GM23338 (cell line): ENCODE results near the gene RPS19. TPM values are rescaled to one million over a fixed set of nuclear protein-coding genes. Genes with fewer than 3 reads are reported as not detected.

Experiments
- ATAC-seq: fragments of 200-7000 bp; cut with Tn5 transposase; 3 replicates; pipeline ENCODE4 v1.9.1; 2020
- DNase-seq: peaks from one replicate; pipeline ENCODE4 v3.0.0-alpha.2; 2015; ENCODE audit warnings: low spot score
- H2AFZ ChIP-seq: fragments of 200-600 bp; sonication (generic); 2 replicates; pipeline ENCODE4 v1.8.0; 2016; ENCODE audit warnings: antibody characterized with exemption, mild to moderate bottlenecking, moderate library complexity
- H3F3A ChIP-seq: fragments of 200-600 bp; sonication (generic); replicated peaks from 2 replicates; pipeline ENCODE4 v1.8.0; 2017; ENCODE audit warnings: antibody characterized with exemption, mixed run types, low read depth
- H3K27ac ChIP-seq: fragments of 200-600 bp; sonication (generic); 2 replicates; pipeline ENCODE4 v1.6.1; 2016; ENCODE audit warnings: low read depth
- H3K27me3 ChIP-seq: fragments of 200-600 bp; sonication (generic); 2 replicates; pipeline ENCODE4 v1.8.0; 2016; ENCODE audit warnings: mild to moderate bottlenecking, mixed run types, moderate library complexity; ENCODE audit not compliant: insufficient read depth
- H3K36me3 ChIP-seq: fragments of 200-600 bp; sonication (generic); 2 replicates; pipeline ENCODE4 v1.8.0; 2016; ENCODE audit warnings: mild to moderate bottlenecking; ENCODE audit not compliant: insufficient read depth
- H3K4me1 ChIP-seq: fragments of 200-600 bp; sonication (generic); 2 replicates; pipeline ENCODE4 v1.8.0; 2016; ENCODE audit warnings: mild to moderate bottlenecking, moderate library complexity; ENCODE audit not compliant: insufficient read depth
- H3K4me2 ChIP-seq: fragments of 200-600 bp; sonication (generic); 2 replicates; pipeline ENCODE4 v1.7.1; 2017; ENCODE audit warnings: mixed run types
- H3K4me3 ChIP-seq: fragments of 200-600 bp; sonication (generic); 2 replicates; pipeline ENCODE4 v1.6.1; 2016; ENCODE audit warnings: mixed run types
- H3K79me2 ChIP-seq: fragments of 200-600 bp; sonication (generic); replicated peaks from 2 replicates; pipeline ENCODE4 v1.8.0; 2017; ENCODE audit warnings: mild to moderate bottlenecking; ENCODE audit not compliant: insufficient read depth
- H3K9me2 ChIP-seq: fragments of 200-600 bp; sonication (generic); 2 replicates; pipeline ENCODE4 v1.8.0; 2017; ENCODE audit not compliant: insufficient read depth
- H4K20me1 ChIP-seq: fragments of 200-600 bp; sonication (generic); replicated peaks from 2 replicates; pipeline ENCODE4 v1.8.0; 2017; ENCODE audit warnings: mild to moderate bottlenecking; ENCODE audit not compliant: insufficient read depth
- H3K27ac Mint-ChIP-seq: 2 replicates; pipeline ENCODE4 v1.8.0; 2020; ENCODE audit warnings: inconsistent platforms, mild to moderate bottlenecking, moderate library complexity, mixed read lengths
- H3K27me3 Mint-ChIP-seq: 3 replicates; pipeline ENCODE4 v1.8.0; 2022; ENCODE audit warnings: low read depth, mild to moderate bottlenecking, moderate library complexity, mixed read lengths, inconsistent platforms; ENCODE audit not compliant: insufficient read depth, poor library complexity
- H3K36me3 Mint-ChIP-seq: 3 replicates; pipeline ENCODE4 v1.8.0; 2021; ENCODE audit warnings: low read depth, mild to moderate bottlenecking, inconsistent platforms, moderate library complexity, mixed read lengths
- H3K4me1 Mint-ChIP-seq: 3 replicates; pipeline ENCODE4 v1.8.0; 2020; ENCODE audit warnings: mild to moderate bottlenecking, inconsistent platforms, mixed read lengths
- H3K4me3 Mint-ChIP-seq: 3 replicates; pipeline ENCODE4 v1.8.0; 2021; ENCODE audit warnings: moderate library complexity, mild to moderate bottlenecking, inconsistent platforms, mixed read lengths
- H3K9me3 Mint-ChIP-seq: 3 replicates; pipeline ENCODE4 v1.8.0; 2020; ENCODE audit warnings: moderate library complexity, mild to moderate bottlenecking, inconsistent platforms, mixed read lengths
- EZH2phosphoT487 ChIP-seq: fragments of 200-600 bp; sonication (generic); IDR thresholded peaks from one replicate; pipeline ENCODE4 v1.8.1; 2018; ENCODE audit warnings: antibody characterized with exemption; ENCODE audit not compliant: unreplicated experiment
- NANOG ChIP-seq: IDR thresholded peaks from 2 replicates; pipeline ENCODE4 v1.6.1; 2016; ENCODE audit warnings: antibody characterized with exemption, borderline replicate concordance
- POLR2AphosphoS5 ChIP-seq: IDR thresholded peaks from 2 replicates; pipeline ENCODE4 v1.6.1; 2016; ENCODE audit warnings: antibody characterized with exemption, low read depth
- ZNF114 ChIP-seq: fragments of 250-450 bp; sonication (Bioruptor Pico); IDR thresholded peaks from 2 replicates; pipeline ENCODE4 v1.5.0; 2020; ENCODE audit warnings: mild to moderate bottlenecking, moderate library complexity
- ZNF331 ChIP-seq: fragments of 250-450 bp; sonication (Bioruptor Pico); IDR thresholded peaks from 2 replicates; pipeline ENCODE4 v1.5.0; 2020; ENCODE audit warnings: low read depth, mild to moderate bottlenecking, moderate library complexity
- polyA plus RNA-seq: library from polyadenylated mRNA; unstranded; fragments of >200 nt; fragmentation: Nextera tagmentation; extraction: Ambion mirVana; gene quantifications from 2 replicates; pipeline ENCODE4 v1.2.1, GENCODE V29; 2016
- total RNA-seq: library from RNA; depleted of rRNA; stranded (reverse); fragments of >200 nt; shearing (Covaris generic); gene quantifications from 2 replicates; pipeline ENCODE4 v1.2.3, GENCODE V29; 2014
- TF ChIP-seq, protein P1 (sequence below): IDR thresholded peaks from 2 replicates; pipeline ENCODE4 v1.6.1; 2016; ENCODE audit warnings: antibody characterized with exemption
- TF ChIP-seq, protein P2 (sequence below), 2 experiments: fragments of 200-600 bp in 1 of 2; sonication (generic) in 1 of 2; conservative IDR thresholded peaks; 2 replicates each; pipeline versions ENCODE4 v1.5.1 to v1.6.1; 2016 to 2017; ENCODE audit warnings: antibody characterized with exemption in 2 of 2, low read depth in 2 of 2, mild to moderate bottlenecking in 2 of 2, moderate library complexity in 1 of 2
- TF ChIP-seq, protein P3 (sequence below): IDR thresholded peaks from one replicate; pipeline ENCODE4 v1.6.1; 2018; ENCODE audit warnings: antibody characterized with exemption; ENCODE audit not compliant: unreplicated experiment
- TF ChIP-seq, protein P4 (sequence below): fragments of 250-450 bp; sonication (Bioruptor Pico); IDR thresholded peaks from 2 replicates; pipeline ENCODE4 v1.5.0; 2020; ENCODE audit warnings: mild to moderate bottlenecking, moderate library complexity

The RPS19 gene
- total and polyA plus RNA-seq, 2 experiments from 2014 or later: 1,798 to 4,073 TPM

DNA sequence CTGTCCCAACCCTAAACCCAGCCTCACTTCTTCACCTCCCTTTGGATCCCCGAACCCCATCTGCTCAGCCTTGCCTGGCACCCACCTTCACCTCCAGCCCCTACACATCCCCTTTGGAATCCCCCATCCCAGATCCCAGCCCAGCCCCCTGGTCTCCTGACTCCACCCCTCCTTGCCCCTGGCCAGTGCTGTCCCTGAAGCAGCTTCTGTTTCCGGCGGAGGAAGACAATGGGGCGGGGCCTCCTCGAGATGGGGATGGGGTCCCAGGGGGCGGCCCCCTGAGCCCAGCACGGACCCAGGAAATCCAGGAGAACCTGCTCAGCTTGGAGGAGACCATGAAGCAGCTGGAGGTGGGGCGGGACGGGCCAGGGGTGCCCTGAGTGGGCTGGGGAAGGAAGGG is 46.2 kb downstream of the RPS19 start:
- TF ChIP-seq, protein P1, sequence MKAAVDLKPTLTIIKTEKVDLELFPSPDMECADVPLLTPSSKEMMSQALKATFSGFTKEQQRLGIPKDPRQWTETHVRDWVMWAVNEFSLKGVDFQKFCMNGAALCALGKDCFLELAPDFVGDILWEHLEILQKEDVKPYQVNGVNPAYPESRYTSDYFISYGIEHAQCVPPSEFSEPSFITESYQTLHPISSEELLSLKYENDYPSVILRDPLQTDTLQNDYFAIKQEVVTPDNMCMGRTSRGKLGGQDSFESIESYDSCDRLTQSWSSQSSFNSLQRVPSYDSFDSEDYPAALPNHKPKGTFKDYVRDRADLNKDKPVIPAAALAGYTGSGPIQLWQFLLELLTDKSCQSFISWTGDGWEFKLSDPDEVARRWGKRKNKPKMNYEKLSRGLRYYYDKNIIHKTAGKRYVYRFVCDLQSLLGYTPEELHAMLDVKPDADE: no peak
- TF ChIP-seq, protein P2, sequence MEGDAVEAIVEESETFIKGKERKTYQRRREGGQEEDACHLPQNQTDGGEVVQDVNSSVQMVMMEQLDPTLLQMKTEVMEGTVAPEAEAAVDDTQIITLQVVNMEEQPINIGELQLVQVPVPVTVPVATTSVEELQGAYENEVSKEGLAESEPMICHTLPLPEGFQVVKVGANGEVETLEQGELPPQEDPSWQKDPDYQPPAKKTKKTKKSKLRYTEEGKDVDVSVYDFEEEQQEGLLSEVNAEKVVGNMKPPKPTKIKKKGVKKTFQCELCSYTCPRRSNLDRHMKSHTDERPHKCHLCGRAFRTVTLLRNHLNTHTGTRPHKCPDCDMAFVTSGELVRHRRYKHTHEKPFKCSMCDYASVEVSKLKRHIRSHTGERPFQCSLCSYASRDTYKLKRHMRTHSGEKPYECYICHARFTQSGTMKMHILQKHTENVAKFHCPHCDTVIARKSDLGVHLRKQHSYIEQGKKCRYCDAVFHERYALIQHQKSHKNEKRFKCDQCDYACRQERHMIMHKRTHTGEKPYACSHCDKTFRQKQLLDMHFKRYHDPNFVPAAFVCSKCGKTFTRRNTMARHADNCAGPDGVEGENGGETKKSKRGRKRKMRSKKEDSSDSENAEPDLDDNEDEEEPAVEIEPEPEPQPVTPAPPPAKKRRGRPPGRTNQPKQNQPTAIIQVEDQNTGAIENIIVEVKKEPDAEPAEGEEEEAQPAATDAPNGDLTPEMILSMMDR (conservative IDR thresholded peaks at IDR 0.05; ENCODE audit: low read depth in 2 of 2): no peak
- TF ChIP-seq NANOG (no peak), POLR2AphosphoS5 (no peak), EZH2phosphoT487 (no peak), ZNF331 (CRISPR knock-in tag) (no peak), ZNF114 (CRISPR knock-in tag) (no peak)
- TF ChIP-seq, protein P3, sequence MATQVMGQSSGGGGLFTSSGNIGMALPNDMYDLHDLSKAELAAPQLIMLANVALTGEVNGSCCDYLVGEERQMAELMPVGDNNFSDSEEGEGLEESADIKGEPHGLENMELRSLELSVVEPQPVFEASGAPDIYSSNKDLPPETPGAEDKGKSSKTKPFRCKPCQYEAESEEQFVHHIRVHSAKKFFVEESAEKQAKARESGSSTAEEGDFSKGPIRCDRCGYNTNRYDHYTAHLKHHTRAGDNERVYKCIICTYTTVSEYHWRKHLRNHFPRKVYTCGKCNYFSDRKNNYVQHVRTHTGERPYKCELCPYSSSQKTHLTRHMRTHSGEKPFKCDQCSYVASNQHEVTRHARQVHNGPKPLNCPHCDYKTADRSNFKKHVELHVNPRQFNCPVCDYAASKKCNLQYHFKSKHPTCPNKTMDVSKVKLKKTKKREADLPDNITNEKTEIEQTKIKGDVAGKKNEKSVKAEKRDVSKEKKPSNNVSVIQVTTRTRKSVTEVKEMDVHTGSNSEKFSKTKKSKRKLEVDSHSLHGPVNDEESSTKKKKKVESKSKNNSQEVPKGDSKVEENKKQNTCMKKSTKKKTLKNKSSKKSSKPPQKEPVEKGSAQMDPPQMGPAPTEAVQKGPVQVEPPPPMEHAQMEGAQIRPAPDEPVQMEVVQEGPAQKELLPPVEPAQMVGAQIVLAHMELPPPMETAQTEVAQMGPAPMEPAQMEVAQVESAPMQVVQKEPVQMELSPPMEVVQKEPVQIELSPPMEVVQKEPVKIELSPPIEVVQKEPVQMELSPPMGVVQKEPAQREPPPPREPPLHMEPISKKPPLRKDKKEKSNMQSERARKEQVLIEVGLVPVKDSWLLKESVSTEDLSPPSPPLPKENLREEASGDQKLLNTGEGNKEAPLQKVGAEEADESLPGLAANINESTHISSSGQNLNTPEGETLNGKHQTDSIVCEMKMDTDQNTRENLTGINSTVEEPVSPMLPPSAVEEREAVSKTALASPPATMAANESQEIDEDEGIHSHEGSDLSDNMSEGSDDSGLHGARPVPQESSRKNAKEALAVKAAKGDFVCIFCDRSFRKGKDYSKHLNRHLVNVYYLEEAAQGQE: no peak
- TF ChIP-seq, protein P4, sequence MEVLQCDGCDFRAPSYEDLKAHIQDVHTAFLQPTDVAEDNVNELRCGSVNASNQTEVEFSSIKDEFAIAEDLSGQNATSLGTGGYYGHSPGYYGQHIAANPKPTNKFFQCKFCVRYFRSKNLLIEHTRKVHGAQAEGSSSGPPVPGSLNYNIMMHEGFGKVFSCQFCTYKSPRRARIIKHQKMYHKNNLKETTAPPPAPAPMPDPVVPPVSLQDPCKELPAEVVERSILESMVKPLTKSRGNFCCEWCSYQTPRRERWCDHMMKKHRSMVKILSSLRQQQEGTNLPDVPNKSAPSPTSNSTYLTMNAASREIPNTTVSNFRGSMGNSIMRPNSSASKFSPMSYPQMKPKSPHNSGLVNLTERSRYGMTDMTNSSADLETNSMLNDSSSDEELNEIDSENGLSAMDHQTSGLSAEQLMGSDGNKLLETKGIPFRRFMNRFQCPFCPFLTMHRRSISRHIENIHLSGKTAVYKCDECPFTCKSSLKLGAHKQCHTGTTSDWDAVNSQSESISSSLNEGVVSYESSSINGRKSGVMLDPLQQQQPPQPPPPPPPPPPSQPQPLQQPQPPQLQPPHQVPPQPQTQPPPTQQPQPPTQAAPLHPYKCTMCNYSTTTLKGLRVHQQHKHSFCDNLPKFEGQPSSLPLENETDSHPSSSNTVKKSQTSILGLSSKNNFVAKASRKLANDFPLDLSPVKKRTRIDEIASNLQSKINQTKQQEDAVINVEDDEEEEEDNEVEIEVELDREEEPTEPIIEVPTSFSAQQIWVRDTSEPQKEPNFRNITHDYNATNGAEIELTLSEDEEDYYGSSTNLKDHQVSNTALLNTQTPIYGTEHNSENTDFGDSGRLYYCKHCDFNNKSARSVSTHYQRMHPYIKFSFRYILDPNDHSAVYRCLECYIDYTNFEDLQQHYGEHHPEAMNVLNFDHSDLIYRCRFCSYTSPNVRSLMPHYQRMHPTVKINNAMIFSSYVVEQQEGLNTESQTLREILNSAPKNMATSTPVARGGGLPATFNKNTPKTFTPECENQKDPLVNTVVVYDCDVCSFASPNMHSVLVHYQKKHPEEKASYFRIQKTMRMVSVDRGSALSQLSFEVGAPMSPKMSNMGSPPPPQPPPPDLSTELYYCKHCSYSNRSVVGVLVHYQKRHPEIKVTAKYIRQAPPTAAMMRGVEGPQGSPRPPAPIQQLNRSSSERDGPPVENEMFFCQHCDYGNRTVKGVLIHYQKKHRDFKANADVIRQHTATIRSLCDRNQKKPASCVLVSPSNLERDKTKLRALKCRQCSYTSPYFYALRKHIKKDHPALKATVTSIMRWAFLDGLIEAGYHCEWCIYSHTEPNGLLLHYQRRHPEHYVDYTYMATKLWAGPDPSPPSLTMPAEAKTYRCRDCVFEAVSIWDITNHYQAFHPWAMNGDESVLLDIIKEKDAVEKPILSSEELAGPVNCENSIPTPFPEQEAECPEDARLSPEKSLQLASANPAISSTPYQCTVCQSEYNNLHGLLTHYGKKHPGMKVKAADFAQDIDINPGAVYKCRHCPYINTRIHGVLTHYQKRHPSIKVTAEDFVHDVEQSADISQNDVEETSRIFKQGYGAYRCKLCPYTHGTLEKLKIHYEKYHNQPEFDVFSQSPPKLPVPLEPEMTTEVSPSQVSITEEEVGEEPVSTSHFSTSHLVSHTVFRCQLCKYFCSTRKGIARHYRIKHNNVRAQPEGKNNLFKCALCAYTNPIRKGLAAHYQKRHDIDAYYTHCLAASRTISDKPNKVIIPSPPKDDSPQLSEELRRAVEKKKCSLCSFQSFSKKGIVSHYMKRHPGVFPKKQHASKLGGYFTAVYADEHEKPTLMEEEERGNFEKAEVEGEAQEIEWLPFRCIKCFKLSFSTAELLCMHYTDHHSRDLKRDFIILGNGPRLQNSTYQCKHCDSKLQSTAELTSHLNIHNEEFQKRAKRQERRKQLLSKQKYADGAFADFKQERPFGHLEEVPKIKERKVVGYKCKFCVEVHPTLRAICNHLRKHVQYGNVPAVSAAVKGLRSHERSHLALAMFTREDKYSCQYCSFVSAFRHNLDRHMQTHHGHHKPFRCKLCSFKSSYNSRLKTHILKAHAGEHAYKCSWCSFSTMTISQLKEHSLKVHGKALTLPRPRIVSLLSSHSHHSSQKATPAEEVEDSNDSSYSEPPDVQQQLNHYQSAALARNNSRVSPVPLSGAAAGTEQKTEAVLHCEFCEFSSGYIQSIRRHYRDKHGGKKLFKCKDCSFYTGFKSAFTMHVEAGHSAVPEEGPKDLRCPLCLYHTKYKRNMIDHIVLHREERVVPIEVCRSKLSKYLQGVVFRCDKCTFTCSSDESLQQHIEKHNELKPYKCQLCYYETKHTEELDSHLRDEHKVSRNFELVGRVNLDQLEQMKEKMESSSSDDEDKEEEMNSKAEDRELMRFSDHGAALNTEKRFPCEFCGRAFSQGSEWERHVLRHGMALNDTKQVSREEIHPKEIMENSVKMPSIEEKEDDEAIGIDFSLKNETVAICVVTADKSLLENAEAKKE: no peak
- Histone ChIP-seq H2AFZ (no peak overlapping the region), H3K9me2 (no peaks in the 10 kb centered on the region), H3K4me3 (no peak overlapping the region), H3F3A (no peaks in the 10 kb centered on the region), H3K4me1 (no peaks in the 10 kb centered on the region; the same call in 1 of the 2 replicates), H3K27ac (no peak overlapping the region), H3K4me2 (no peak overlapping the region), H3K36me3 (peaks cover 3% of the 10 kb centered on the region; the same call in 1 of the 2 replicates), H4K20me1 (no peaks in the 10 kb centered on the region; the same call in 1 of the 2 replicates), H3K27me3 (peaks cover 26% of the 10 kb centered on the region), H3K79me2 (no peaks in the 10 kb centered on the region)
- Mint-ChIP-seq H3K4me1 (peaks cover 12% of the 10 kb centered on the region), H3K9me3 (no peaks in the 10 kb centered on the region; the same call in 2 of the 3 replicates), H3K27me3 (peaks cover 27% of the 10 kb centered on the region), H3K27ac (no peak overlapping the region), H3K36me3 (peaks cover 41% of the 10 kb centered on the region), H3K4me3 (no peak overlapping the region)
- ATAC-seq (peak; percentile 47), DNase-seq (peak; percentile 60)
